Fibroblast of skin of left quadriceps (primary cell): ENCODE results near the gene FAM163B.
A peak's percentile ranks its signal among the peaks of the same experiment; 100 is the strongest.

Experiments
- DNase-seq, 2 experiments: peaks; one replicate each; pipeline ENCODE4 v3.0.0-alpha.2; 2013; ENCODE audit warnings: low read depth in 2 of 2

Gene FAM163B

DNA sequence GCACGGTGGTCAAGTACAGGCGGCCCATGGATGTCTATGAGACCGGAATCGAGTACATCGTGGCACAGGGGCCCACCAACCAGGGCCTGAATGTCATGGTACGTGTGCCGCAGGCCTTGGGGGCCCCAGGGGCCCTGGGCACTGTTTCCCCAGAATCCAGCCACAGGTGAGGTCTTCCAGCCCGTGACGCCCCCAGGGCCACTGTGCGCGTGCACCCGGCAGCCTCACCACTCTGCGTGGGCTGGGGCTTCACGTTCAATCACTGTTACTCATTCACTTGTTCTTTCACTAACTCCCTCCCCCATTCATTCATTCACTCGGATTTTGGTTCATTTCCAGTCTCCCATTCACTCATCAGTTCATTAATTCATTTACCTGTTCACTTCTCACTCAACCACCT is 62.1 kb downstream of the FAM163B start:
- no peak for DNase-seq

DNA sequence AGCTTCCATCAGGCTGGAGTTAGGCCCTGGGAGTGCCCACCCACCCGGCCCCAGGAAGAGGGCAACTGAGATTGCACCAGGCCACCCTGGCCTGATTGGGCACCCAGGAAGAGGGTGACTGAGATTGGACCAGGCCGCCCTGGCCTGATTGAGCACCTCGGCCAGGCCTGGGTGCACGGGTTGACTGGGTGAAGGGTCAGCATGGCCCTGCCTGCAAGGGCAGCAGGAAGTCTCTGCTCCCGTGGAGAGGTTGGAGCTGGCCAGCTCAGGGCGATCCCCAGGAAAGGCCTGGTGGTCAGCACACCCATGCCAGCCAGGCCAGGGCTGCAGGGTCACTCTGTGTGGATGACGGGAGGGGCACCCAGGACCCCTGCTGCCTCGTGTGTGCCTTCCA is 62.9 kb downstream of the FAM163B start:
- DNase-seq: no peak

DNA sequence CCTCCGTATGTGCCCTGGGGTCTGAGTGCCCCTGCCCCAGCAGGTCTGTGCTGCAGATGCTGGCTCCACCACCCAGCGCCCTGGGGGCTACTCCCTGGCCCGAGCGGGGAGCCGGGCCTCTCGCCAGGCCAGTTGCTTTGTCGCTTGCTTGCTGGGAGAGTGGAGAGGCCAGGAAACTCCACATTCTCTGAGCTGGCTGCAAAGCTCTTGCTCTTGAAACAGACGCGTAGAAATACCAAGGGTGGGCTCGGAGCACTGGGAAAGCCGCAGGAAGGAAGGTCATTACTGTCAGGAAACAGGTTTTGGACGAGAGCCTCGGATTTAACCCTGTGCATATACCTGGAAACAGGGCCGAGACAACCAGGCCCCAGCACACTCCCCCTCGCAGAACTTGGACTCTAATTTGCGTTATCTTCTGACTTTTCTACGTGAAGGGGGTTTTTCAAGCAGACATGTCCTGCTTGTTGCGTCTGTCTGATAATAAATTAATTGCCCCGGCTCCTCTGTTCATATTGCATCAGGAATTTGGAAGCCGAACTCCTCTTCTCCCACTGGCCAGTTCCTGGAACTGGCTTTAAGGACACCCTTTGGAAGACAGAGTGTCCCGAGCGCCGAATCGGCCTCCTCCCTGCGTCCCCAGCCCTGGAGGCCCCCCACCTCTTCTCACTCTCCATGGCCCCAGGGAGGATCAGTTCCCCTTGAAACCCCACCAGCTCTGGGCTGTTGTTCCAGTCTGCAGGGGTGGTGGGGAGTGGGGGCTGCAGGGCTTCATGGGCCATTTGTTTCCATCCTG is 63.5 kb downstream of the FAM163B start:
- no peak for DNase-seq

DNA sequence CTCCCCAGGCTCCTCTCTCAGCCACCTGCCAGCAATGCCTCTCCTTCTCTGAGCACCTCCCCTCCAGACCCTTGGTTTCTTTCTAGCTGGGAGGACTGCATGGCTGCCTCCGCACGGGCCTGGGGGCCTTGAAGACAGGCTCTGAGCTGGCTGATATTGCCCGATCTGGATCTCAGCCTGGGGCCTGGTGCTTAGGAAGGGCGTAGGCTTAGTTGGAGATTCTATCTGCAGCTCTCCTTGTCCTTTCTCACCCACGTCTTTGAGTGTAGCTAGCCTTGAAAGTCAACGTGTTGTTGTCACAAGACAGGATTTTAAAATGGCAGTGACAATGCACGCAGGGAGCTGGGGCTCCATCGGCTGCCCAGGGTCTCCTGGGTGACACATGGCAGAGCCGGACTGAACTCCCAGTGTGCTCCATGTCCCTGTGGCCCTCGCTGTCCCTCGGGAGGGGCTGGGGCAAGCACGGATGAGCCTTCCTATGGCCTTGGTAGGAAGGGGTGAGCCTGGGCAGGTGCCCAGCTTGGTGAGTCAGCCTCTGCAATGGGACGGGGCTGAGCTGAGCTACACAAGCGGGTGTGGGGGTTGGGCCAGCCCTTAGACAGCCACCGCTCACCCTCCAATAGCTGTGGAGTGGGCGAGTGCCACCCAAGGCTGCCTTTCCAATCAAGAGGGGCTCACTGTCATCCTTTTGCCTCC is 65.3 kb downstream of the FAM163B start:
- no peak for DNase-seq

DNA sequence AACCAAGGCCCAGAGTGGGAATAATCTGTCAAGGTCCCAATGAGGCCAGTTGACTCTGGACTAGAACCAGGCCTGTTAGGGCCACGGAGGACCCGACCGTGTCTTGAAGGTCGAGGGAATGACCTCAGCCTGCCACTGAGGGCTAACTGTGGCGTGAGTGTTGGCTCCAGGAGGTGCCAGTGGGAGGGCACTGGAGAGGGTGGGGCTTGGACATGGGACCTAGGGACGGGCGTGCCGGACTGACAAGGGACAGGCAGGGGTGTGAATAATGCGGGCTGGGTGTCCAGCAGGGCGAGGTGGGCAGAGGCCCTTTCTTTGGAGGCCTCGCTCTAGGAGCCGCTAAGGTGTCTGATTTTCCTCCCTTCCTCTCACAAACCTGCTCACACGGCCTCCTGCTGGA is 67.2 kb downstream of the FAM163B start:
- no peak for DNase-seq

DNA sequence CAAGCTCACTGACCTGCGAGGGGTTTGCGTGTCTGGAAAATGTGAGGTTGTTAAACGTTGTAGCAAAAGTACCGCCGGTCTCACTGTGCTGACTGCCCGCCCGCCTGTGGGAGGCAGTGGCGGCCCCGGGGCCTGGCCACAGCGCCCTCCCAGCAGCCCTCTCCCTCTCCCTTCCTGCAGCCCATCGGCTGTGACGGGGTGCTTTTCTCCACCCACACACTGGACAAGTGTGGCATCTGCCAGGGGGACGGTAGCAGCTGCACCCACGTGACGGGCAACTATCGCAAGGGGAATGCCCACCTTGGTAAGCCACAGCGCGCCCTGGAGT is 68.5 kb downstream of the FAM163B start:
- DNase-seq: no peak

DNA sequence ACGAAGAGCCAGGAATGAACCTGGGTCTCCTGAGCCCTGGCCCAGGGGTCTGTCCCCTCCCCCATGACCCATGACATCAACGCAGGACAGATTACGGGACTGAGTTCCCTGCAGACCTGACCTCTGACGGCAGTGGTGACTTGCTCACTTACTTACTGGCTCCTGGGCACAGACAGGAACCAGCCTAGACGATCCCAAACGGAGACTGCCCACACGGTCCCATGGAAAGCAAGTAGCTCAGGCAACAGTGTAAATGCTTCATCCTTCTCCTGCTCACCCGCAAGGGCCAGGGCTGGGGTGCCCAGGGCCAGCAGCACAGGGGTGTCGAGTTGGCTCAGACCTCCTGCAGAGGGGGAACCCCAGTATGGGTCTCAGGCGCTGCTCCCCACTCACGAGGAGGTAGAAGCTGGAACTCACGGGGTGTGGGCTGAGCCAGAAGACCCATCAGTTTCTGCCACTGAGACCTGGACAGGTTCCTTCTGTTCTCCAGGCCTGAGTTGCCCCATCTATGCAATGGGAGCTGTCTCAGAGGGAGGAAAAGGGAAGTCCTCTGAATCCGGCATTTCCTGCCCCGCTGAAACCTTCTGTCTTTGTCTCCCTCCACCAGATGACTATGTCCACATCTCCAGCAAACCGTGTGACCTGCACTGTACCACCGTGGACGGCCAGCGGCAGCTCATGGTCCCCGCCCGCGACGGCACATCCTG is 69.0 kb downstream of the FAM163B start:
- DNase-seq: no peak

DNA sequence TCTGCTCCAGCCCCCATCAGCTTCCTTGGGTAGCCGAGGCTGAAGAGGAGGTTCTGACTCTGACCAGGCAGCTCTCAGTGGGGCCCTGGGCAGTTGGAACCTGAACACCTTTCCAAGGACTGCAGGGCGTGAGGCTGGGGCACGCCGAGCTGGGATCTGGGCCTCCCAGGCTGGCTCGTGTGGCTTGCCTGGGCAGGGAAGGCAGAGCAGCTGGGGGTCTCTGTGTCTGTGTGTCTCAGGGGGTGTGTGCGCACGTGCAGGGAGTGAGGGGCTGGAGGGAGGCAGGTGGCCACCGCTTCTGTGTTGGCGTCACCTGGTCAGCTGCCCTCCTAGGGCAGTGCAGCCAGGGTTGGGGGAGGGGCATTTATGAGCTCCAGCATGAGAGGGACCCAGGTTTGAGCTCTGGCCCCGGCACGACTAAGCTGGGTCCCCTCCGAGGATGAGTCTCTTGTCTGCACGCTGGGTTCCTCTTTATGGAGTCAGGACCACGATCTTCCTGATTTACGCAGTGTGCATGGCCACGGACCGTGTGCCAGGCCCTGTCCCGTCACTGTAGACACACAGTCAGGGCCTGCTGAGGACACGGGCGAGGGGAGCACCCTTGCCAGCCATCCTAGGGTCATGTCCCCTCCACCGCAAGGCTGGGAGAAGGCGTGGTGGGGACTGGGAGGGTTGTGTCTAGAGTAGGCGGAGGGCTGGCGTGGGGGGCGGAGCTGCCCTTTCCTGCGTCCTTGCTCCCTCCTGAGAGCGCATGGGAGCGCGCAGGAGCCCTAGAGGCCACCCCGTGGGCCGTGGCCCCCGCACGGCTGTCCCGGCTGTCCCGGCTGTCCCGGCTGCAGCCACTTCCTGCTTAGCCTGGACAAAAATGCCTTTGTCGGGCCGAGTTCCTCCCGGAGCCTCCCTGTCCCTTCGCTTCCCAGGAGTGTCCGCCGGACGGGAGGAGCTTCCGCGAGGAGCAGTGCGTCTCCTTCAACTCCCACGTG is 70.0 kb downstream of the FAM163B start:
- no peak for DNase-seq

DNA sequence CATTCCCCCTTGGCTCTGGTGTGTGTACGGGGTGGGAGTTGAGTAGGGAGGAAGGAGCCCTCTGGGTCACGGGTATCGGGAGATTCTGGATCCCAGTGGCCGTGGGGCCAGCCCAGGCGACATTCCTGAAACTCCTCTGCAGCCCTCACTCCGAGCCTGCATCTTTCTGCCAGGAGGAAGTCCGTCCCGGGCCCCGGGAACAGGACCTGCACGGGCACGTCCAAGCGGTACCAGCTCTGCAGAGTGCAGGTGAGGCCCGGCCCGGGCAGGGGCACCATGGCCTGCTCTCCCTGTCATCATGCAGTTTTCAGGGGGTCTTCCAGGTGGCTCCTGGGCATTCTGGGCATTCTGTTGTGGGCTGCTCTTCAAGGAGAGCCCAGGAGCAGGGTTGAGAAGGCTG is 71.0 kb downstream of the FAM163B start:
- DNase-seq: no peak

DNA sequence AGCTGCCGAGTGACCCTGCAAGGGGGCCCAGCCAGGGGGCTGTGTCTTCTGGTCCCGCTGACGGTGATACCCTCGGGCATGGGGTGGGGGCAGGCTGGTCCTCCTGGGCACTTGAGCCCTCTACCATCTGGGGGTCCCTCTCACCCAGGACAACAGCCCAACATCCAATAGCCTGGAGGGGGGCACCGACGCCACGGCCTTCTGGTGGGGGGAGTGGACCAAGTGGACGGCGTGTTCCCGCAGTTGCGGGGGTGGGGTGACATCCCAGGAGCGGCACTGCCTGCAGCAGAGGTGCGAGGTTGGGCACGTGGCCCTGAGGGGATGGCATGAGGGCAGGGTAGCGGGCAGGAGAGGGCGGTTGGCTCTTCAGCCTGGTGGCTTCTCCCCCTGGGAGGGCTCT is 71.9 kb downstream of the FAM163B start:
- DNase-seq: no peak

DNA sequence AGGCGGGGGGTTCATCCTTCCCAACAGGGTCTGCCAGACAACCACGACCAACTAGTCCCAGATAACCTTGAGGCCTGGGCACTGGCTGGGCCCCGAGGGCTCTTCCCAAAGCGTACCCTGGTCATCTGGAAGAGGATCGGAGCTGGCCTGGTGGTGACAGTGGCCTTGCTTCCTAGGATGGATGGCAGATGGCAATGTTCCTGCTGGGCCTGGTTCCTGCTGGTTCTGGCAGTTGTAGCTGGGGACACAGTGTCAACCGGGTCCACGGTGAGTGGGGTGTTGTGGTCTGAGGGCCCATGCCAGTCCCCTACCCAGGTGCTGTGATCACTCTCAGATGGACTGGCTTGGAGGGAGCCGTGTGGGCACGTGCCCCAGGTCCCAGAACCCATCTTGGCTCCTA is 72.7 kb downstream of the FAM163B start:
- no peak for DNase-seq

DNA sequence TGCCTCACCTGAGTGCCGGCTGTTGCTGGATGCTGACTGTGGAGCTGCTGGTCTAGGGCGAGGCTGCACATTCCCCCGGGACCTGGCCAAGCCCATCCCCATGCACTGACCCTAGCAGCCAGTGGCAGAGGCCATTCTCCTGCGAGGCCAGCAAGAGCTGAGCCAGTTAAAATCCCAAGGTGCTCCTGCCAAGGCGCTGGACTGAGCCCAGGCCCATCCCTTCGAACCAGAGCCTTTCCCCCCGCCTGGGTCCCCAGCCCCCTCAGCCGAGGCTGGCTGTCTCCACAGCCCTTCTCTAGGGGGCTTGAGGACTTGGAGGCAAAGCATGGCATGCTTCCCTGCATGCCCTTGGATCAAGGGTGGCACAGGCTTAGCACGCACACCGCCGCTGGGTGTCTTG is 73.1 kb downstream of the FAM163B start:
- no peak for DNase-seq

DNA sequence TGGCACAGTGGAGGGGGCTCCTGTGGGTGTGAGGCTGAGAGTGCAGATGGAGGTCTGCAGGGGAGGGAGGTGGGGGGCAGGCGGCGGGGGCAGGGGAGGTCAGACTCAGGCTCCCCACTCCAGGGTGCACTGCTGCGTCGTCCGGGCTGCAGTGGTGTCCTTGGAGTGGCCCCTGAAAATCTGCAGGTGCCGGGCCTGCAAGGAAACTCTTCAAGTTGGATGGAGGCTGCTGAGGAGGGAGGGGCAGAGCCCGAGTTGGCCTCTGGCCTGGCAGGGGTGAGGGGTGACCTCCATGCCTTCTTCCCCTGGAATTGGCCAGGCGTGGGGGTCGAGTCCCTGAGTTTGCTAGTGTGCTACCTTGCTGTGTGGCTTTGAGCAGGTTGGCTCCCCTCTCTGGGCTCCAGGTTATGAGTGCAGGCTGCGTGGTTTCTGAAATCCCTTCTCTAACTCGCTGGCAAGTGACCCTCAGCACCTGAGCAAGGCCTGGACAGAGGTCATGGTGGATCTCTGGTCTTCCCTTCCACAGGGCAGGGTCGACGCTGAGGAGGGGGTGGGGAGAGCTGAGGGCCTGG is 73.8 kb downstream of the FAM163B start:
- no peak for DNase-seq

DNA sequence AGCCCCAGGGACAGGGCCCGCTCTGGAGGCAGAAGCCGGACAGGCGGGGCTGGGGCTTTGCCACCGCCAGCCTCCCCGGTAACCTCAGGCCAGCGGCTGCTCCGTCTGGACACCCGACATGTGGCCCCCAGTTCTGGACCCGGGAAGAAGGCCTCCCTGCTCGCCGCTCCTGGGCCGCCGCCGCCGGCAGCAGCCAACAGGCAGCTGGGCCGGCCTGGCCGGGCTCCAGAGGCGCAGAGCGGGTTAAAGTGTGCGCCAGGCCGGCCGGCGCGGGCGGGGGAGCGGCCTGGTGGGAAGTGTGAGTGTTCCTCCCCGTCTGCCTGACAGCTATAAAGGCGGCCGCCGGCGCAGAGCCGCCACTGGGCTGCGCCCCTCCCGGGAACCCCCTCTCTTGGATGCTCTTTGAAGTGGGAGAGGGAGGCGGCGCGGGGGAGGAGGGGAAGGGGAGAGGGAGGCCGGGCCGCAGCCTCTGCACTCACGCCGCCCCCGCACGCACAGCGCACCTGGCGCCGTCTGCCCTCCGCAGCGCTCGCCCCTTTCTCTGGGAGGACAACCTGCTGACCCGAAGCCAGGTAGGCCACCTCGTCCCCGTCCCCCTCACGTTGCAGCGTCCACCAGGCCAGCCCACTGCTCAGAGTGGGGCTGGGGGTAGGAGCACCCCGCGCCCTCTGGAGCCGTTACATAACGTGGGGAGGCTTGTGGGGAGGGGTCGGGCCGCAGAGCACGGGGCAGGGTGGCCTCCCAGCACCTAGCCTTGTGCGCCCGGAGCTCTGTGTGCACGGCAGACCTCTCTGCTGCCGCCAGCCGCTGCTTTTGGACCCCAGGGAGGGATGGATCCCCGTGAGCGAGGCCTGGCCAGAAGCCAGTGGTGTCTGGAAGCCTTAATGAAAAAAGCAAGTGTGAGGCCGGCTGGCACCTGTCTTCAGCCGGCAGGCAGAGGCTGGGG is 74.6 kb downstream of the FAM163B start, which contains the start of gene ADAMTSL2:
Gene ADAMTSL2 (plus strand): TSS at position 359 of the 946 bp plus-strand sequence. CDS start 2,009 bp downstream, outside the sequence.
- DNase-seq: no peak

DNA sequence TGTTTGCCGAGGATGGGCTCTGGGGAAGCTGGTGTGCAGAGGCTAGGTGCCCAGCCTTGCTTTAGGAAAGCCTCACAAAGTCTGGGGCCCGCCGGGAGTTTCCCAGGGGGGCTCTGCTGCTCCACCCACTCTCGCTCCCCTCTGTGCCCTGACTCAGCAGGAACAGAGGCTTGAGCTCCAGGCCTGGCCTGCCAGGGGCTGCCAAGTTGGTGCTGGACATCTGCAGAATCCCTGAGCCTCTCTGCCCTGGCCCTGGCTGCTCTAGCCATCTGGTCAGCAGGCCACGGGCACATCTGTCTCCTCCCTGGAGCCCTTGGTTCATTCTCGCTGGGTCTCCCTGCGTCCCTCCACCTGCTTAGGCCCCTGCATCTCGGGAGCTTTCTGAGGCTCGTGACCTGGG is 75.3 kb downstream of the FAM163B start:
- no peak for DNase-seq

DNA sequence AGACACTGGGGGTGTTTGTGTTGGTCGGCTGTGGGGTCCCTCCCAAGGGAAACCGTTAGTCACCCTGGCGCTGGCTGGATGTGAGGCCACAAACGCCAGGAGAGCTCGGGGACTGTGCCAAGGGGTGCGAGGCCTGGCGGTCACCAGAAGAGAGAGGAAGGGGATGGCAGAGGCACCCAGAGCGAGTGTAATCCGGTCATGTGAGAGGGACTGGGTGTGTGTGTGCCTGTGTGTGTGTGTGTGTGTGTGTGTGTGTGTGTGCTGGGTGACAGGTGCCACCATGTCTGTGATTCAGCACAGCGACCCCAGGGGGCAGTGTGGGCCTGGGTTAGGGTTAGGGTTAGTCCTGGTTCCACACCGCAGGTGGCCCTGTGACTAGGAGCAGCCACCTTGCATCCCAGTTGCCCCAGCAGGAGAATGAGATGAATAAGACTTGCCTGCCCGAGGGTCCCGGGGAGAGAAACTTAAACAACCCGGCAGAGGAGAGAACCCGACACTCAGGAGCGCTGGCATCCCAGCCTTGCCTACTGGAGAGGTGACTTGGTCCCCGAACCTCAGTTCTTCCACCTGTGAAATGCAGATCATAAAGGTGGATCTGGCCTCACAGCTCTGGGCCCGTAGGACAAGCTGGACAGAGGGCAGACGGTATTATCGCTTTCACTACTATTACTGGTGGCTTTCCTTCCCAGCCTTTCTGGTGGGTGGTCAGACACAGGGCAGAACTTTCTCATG is 76.1 kb downstream of the FAM163B start:
- peak in 1 of 2 experiments; percentile 4 for DNase-seq

DNA sequence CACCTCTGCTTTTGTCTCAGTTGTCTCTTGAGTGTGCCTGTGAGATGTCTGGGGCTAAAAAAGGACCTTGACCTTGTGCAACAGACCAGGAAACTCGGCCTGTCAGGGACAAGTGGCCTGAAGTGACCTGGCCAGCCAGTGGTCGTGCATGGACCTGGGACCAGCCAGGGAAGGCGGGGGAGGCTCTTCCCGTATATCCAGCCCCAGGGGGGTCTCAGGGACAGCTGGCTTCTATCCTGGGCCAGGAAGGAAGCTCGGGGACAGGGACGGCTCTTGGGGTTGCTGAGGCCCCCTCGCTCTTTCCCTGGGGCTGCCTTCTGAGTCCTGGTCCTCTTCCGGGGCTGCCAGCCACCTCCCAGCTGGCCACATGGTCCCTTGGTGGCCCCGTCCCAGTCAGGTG is 77.9 kb downstream of the FAM163B start:
- DNase-seq: no peak

DNA sequence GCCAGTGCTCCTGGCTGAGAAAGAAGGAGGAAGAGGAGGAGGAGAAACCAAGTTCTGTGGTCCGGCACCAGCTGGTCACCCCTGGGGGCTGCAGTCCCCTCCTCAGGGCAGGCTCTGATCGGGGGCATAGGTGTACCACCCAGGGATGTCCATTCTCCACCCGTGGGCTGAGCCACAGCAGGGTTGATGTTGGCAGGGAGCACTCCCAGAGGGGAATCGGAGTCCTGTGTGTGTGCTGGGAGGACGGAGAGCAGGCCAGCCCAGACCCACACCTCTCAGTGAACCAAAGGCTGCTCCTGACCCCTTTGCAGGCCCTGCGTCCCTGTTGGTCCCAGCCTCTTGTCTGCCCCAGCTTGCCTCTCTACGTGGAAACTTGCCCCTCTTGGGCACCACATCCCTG is 79.3 kb downstream of the FAM163B start:
- DNase-seq: no peak

DNA sequence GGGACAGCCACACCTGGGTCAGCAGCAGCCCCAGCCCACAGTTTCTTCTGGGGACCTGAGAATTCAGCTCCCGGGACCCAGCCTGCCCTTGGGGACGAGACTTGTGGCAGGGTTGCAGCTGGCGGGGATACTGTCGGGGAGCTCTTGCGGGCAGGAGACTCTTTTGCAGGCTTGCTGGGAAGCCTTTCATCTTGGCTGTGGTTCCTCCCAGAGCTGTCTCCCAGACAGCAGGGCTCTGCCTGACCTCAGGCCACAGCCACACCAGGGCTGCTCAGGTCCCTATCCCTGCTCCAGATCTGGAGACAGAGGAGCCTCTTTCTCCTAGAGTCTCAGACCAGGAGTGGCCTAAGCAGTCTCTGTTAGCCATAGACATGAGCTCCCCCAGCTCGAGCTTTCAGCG is 79.7 kb downstream of the FAM163B start:
- DNase-seq: no peak

DNA sequence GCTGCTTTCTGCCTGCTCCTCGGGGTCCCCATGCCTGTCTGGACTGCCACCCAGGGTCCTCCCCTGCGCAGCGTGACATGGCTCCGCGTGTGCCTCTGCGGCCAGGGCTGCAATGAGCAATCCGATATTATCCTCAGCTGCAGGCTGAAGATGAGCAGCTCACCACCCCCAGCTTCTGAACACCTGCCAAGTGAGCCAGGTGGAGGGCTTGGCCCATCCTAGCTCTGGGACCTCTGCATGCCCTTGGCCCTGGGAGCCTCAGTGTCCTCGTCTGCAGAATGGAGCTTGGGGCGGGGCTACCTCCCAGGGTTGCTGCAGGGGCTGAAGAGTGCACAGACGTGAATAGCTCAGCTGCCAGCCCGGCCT is 80.3 kb downstream of the FAM163B start:
- no peak for DNase-seq
